ENCODE data around the gene DELE1.

DELE1 gene

DNA sequence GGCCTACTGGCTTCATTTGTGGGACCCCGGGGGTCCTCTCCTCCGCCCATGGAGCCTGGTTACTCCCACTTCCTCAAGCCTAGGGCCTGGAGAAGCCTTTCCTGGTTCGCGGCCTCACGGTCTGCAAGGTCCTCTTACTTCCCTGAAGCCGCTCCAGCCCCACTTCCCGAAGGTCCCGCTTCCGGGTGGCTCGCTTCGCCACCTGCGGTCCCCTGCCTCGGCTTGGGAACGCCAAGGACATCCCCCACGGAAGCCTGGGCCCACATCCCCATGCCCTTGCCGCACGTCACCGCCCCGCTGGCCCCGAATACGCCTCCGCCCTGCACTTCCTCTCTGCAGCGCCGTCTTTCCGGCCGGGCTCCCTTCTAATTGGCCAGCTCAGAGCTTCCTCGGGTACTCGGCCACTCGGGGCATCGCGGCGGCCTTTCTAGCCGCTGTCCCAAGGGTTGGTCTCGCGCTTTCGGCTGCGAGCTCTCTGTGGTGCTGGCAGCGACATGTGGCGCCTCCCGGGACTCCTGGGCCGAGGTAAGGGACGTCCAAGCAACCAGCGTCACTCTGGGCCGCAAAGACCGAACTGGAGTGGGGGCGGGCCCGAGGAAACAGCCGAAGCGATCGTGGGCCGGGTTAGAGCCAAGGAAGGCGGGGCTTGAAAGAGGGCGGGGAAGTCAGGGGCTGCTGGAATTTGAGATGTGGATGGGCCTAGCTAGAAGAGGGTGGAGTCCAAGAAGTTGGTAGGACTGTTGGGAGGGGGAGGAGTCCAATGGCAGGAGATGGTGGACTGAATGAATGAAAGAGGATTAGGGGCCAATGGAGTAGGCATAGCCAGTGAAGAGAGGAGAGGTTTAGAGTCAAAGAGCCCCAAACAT, at the start of gene DELE1:
Gene DELE1 (plus strand): TSS at position 424 of the 866 bp plus-strand sequence. CDS start 71 bp downstream, at position 495.
- DNase-seq: peak; percentile 86

DNA sequence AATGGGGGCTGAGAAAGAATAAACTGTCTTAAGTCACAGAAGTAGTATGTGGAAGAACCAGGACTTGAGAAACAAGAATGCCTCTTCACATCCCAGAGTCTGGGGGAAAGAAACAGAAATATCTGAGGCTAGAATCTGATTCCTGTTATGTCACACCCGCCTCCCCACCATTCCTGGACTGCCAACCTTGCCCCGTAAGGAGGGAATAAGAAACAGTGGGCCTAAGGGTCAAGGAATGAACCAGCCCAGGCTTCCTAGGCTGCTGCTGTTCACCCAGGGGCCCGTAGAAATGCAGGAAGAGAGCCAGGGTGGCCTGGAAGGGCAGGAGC, 49.8 kb upstream of the DELE1 start:
- no peak for DNase-seq

- no peak for DNase-seq
Observed at GRCh38 chr5:141874262-141874964, 49.3 kb upstream of the DELE1 start.

GRCh38 chr5:141875022-141875740, 48.5 kb upstream of the DELE1 start:
- DNase-seq: no peak

- DNase-seq: peak; percentile 40
Observed at GRCh38 chr5:141875795-141876627, 47.7 kb upstream of the DELE1 start.

GRCh38 chr5:141876628-141877355, 46.9 kb upstream of the DELE1 start:
- peak; percentile 32 for DNase-seq

GRCh38 chr5:141877356-141878185, 46.1 kb upstream of the DELE1 start:
- peak; percentile 17 for DNase-seq

DNA sequence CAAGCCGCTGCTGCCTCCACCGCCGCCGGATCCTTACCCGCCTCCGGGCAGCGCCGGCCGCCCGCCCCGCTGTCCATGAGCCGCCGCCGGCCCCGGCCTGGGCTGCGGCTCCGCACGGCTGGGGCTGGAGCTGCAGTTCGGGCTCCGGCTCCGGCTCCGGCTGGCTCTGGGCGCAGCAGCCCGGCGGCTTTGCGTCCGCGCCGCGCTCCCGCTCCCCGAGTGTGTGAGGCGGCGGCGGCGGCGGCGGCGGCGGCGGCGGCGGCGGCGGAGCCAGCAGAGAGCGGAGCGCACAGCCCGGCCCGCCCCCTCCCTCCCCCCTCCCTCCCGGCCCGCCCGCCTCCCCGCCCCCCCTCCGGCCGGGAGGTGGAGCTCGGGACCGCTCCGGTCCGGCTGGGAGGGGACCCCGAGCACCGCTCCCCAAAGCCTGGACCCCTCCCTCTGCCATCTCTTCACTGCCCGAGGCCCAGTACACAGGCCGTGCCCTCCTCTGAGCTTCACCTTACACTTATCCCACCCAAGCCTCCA, 45.4 kb upstream of the DELE1 start, which contains the start of gene PCDH1:
Gene PCDH1 (minus strand): TSS at position 225 of the 525 bp plus-strand sequence. CDS start 148 bp downstream, at position 77.
- DNase-seq: peak; percentile 50

DNA sequence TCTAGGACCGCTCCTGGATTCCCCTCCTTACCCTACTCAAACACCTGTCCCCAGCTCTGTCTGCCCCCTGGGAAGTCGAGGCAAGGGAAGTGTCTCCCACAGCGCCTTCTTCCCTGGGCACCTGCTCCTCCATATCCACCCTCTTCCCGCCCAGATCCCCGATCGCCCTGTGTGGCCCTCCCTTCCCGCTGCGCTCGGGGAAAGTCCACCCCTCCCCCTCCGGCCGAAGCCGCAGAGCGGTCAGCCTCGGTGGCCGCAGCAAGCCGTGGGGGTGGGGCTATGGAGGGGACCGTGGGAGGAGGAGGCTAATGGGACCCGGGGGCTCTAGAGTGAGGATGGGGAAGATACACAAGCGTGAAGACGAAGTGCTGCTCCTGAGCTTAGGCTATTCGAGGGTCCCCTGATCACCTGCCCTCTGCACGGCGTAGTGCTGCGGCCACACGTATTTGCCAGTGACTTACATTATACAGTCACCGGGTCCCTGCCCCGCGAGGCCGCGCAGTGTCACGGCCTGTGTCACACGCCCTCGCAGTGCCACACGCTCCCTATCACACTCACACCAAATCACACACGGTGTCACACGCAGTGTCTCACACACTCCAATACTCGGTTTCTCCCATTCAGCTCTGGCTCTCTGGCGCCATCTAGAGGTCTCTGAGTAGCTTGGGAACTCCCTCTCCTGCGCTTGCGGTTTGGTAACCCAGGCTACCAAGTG, 44.8 kb upstream of the DELE1 start:
- DNase-seq: peak; percentile 81

GRCh38 chr5:141879426-141879759, 44.3 kb upstream of the DELE1 start:
- no peak for DNase-seq

- no peak for DNase-seq
Observed at GRCh38 chr5:141879941-141880738, 43.5 kb upstream of the DELE1 start.

DNA sequence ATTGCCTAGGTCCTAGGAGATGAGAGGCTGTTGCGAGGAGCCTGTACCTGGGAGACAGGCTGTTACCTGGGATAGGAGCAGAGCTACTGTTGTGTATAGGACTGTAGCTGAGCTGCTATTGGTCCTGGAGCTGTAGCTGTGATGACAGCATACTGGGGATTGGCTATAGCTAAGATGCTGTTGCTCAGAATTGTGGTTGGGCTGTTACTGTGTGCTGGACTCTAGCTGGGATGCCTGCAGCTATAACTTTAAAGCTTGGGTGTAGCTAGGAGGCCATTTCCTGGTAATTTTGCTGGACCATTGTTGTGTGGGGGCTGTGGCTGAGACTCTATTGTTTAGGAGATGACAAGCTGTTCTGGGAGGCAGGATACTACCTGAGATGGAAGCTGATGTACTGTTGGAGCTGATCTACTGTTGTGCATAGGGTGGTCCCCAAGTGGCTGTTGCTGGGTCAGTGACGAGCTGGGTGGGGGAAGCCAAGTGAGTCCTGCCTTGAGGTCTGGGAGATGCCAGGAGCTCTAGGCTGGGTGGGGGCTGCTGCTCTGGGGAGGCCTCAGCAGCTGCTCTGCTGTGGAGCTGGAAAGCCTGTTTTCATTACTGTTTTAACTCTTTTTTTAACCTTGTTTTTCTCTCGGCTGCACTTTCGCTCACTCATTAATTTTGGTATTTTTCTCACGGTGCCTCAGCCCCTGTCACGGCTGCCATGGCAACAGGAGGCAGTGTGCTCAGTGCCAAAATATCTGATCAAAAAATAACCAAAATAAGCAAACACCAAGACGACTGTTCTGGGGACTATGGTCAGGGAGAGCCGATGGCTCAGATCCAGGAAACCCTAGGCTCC, 42.5 kb upstream of the DELE1 start:
- no peak for DNase-seq

DNA sequence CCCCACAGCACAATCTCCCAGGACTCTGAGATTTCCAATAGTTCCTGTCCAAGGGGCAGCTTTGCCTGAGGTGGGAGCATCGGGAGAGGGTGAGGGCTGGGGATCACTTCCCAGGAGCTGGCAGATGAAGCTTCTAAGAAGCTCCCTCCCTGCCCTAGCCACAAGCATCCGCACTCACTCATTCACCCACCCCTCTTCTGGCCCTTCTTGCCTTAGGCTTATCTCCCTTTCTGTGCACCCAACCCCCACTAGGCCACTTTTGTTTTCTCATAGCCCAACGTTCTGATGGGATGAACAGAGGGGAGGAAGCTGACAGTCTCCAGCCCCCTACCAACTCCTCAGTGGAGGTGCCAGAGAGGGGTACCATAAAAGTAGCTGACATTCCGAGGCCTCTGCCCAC, 41.8 kb upstream of the DELE1 start:
- DNase-seq: no peak

GRCh38 chr5:141882594-141883183, 41.0 kb upstream of the DELE1 start:
- DNase-seq: peak; percentile 59

DNA sequence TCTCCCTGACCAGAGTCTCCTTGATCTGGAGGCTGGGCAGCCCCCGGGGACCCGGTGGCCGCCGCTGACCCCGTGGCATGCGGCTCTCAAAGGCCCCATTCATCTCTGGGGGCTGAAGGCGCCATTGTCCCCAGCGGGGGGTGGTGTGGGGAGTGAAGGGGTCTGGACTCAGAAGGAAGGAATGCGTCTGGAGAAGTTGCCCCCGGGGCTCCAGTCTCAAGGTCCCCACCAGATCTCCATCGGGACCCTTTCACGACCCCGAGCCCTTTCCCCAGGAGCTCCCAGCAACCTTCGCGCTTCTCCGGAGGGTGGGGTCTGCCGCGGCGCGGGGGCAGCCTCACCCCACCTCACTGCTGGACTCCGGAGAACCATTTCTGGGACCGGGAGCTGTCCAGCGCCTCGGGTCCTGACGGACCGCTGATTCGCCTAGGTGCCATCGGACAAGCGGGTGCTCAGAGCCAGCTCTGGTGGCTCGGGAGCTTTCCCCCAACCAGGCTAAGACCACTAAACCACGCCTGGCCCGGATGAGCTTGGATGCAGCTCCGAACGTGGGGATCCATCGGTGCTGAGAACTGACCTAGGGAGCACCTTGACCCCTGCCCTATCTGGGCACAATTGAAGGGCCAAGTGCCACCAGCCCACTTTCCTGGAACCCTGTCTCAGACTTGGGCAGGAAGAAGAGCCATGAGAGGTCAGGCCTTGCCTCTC, 40.3 kb upstream of the DELE1 start:
- peak; percentile 19 for DNase-seq

GRCh38 chr5:141883892-141884318, 39.8 kb upstream of the DELE1 start:
- DNase-seq: no peak

GRCh38 chr5:141889282-141889871, 34.3 kb upstream of the DELE1 start:
- DNase-seq: no peak

All from NCI-H146 (cell line).